Thymus (tissue), 11 donors: Measurements from ENCODE around the gene CIB1. TPM values are rescaled to one million over a fixed set of nuclear protein-coding genes. Genes with fewer than 3 reads are reported as not detected.

ENCODE experiments used
- DNase-seq, 9 donors: peaks; one replicate each; pipeline ENCODE4 v3.0.0-alpha.2; 2013; ENCODE audit warnings: low spot score in 9 of 9, low read depth in 6 of 9, missing footprints in 1 of 9
- H3K27ac ChIP-seq, 2 donors: one replicate each; pipeline ENCODE4 v1.5.1; 2013; ENCODE audit warnings: control low read depth in 1 of 2, low read depth in 1 of 2, low read length in 1 of 2, mild to moderate bottlenecking in 1 of 2, moderate library complexity in 1 of 2
- H3K27me3 ChIP-seq, 2 donors: one replicate each; pipeline ENCODE4 v1.5.1; 2013; ENCODE audit warnings: low read length in 1 of 2; ENCODE audit not compliant: control insufficient read depth in 2 of 2, insufficient read depth in 1 of 2
- H3K36me3 ChIP-seq, 2 donors: one replicate each; pipeline ENCODE4 v1.5.1; 2013; ENCODE audit warnings: low read length in 1 of 2, mild to moderate bottlenecking in 1 of 2, moderate library complexity in 1 of 2; ENCODE audit not compliant: control insufficient read depth in 2 of 2, insufficient read depth in 2 of 2
- H3K4me1 ChIP-seq, 2 donors: one replicate each; pipeline ENCODE4 v1.5.1; 2013; ENCODE audit warnings: low read length in 2 of 2; ENCODE audit not compliant: control insufficient read depth in 2 of 2, insufficient read depth in 2 of 2
- H3K4me3 ChIP-seq, 2 donors: one replicate each; pipeline ENCODE4 v1.5.1; 2013; ENCODE audit warnings: low read length in 2 of 2, control low read depth in 1 of 2, mild to moderate bottlenecking in 1 of 2
- H3K9me3 ChIP-seq, 2 donors: one replicate each; pipeline ENCODE4 v1.5.1; 2013; ENCODE audit warnings: low read length in 1 of 2, mild to moderate bottlenecking in 1 of 2; ENCODE audit not compliant: control insufficient read depth in 2 of 2, insufficient read depth in 1 of 2
- WGBS: extraction: QIAGEN DNeasy Blood & Tissue Kit; methylation state at CpG from one replicate; pipeline ENCODE4 v1.1.7; 2013; 5-methylcytosine and 5-hydroxymethylcytosine counted together
- polyA plus RNA-seq: library from polyadenylated mRNA; stranded (reverse); fragments of 200-250 nt; gene quantifications from one replicate; pipeline ENCODE4 v1.2.3, GENCODE V29; 2013
- total RNA-seq: library from RNA; stranded (reverse); fragments of 120-200 nt; gene quantifications from one replicate; pipeline ENCODE4 v1.2.4, GENCODE V29; 2013
- donor health status: healthy.

CIB1 gene
- total and polyA plus RNA-seq, 2 donors = 43.7 to 169 TPM

DNA sequence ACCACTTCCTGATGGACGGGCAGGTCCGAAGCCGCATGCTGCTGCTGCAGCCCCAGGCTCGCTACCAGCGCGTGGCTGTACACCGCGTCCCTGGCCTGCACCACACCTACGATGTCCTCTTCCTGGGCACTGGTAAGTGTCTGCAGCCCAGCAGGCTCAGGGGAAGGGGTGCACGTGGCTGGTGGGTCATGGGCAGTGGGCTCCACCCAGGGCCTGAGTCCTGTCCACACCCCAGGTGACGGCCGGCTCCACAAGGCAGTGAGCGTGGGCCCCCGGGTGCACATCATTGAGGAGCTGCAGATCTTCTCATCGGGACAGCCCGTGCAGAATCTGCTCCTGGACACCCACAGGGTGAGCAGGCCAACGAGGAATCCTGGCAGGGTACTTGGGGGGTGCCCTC, 8.7 kb downstream of the CIB1 start:
- H3K4me1 ChIP-seq = peaks cover under 1 to 2% of the 10 kb centered on the region in 2 donors
- 98% methylated on average over 17 of the region's 17 CpGs for WGBS

DNA sequence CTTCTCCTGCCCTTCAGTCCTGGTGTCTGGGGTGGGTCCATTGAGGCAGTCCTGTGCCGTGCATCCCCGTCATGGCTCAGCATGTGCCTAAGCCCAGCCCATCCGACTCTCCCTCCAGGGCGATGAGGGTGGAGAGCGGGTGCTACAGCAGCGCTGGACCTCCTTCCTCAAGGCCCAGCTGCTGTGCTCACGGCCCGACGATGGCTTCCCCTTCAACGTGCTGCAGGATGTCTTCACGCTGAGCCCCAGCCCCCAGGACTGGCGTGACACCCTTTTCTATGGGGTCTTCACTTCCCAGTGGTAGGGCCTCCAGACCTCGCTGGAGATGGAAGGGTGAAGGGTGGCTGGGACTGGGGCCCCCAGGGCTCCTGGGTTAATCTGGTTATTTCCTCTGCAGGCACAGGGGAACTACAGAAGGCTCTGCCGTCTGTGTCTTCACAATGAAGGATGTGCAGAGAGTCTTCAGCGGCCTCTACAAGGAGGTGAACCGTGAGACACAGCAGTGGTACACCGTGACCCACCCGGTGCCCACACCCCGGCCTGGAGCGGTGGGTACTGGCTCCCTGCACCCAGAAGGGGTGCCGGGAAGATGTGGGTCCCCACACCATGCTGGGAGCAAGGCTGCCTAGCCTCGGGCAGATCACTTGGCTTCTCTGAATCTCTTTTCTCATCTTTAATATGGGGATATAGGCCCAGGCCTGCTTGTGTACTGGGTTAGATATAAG, 10.1 kb downstream of the CIB1 start:
- DNase-seq = no peak
- H3K36me3 ChIP-seq = peaks cover 52 to 60% of the 10 kb centered on the region in 2 donors

More for the DNA sequence above, 8.7 kb downstream of the CIB1 start:
- no peaks in the 10 kb centered on the region for H3K27me3 ChIP-seq
- peaks cover 67 to 71% of the 10 kb centered on the region in 2 donors for H3K36me3 ChIP-seq
- DNase-seq = no peak
- no peak overlapping the region for H3K27ac ChIP-seq
- no peak overlapping the region for H3K4me3 ChIP-seq
- H3K9me3 ChIP-seq = peaks cover 0 to 4% of the 10 kb centered on the region in 2 donors

DNA sequence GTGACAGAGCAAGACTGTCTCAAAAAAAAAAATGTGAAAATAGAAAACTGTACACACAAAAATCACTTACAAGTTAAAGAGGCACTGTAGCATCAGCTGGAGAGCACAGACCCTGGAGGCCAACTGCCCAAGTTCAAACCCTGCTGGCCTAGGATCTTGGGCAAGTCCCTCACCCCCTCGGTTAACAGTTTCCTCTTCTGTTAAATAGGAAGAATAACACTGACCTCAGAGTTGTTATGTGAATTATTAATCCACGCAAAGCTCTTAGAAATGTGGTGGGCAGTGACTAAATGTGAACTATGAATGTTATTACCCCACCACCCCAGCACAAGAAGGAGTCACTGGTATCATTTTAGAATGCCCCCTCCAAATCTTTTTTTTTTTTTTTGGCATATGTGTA, 11.2 kb downstream of the CIB1 start:
- Histone ChIP-seq H3K9me3 (no peaks in the 10 kb centered on the region), H3K4me1 (peaks cover 0 to 18% of the 10 kb centered on the region in 2 donors), H3K36me3 (peaks cover 48 to 58% of the 10 kb centered on the region in 2 donors), H3K27ac (no peak overlapping the region), H3K27me3 (no peaks in the 10 kb centered on the region), H3K4me3 (no peak overlapping the region)
- WGBS = 98% methylated on average over 2 of the region's 2 CpGs
- no peak for DNase-seq

More for the DNA sequence above, 10.1 kb downstream of the CIB1 start:
- H3K9me3 ChIP-seq = peaks cover 0 to 4% of the 10 kb centered on the region in 2 donors
- 98% methylated on average over 22 of the region's 22 CpGs for WGBS
- H3K4me3 ChIP-seq = no peak overlapping the region
- no peak overlapping the region for H3K27ac ChIP-seq
- peaks cover 0 to 10% of the 10 kb centered on the region in 2 donors for H3K4me1 ChIP-seq
- H3K27me3 ChIP-seq = no peaks in the 10 kb centered on the region

DNA sequence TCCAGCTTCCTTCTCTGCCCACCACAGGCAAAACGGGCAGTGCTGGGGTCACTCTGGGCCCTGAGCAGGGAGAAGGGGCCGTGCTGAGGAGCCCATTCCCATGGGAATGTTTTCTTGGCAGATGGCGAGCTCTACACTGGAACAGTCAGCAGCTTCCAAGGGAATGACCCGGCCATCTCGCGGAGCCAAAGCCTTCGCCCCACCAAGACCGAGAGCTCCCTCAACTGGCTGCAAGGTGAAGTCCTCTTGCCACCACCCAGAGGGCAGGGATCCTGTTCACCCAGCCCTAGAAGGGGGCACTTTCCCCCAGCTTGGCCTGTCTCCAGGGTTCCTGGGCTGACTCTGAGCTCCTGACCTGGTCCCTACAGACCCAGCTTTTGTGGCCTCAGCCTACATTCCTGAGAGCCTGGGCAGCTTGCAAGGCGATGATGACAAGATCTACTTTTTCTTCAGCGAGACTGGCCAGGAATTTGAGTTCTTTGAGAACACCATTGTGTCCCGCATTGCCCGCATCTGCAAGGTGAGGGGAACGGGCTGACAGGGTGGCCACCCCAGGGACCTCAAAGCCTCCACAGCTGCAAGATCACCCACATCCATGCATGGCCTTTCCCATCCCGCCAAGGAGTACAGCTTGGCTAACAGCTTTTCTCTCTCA, 12.4 kb downstream of the CIB1 start:
- peak in 1 of 9 donors; percentile 43 for DNase-seq
- peaks cover 0 to 22% of the 10 kb centered on the region in 2 donors for H3K4me1 ChIP-seq
- H3K27ac ChIP-seq = no peak overlapping the region

DNA sequence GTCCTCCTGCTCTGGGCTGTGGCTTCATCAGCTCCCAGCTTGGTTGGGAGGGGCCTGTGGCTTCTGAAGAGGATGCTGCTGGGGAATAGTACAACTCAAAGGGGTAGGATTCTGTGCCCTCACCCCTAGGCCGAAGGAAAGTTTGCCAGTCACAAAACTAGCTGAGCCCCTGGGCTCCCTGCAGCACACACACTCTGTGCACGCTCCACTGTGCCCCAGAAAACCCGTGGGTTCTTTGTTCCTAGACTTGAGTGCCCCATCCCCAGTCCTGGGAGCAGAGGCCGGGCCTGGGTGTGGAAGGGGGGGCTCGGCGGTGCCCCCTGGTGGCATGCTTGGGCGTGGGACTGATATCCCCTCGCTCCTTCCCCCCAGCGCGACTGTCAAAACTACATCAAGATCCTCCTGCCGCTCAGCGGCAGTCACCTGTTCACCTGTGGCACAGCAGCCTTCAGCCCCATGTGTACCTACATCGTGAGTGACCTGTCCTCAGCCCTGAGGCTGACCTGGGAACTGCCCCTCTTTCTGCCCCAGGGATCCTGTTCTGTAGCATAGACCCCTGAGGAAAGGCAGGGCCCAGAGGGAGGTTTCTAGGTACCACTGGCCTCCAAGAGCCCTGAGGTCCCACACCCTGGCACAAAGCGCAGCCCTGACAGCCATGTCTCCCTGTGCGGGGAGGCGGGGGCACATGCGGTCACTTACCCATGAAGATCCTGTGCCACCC, 14.2 kb downstream of the CIB1 start:
- no peak overlapping the region for H3K27ac ChIP-seq
- H3K4me3 ChIP-seq = no peak overlapping the region
- peaks cover 34 to 43% of the 10 kb centered on the region in 2 donors for H3K36me3 ChIP-seq
- WGBS = 65% methylated on average over 17 of the region's 17 CpGs
- H3K27me3 ChIP-seq = no peaks in the 10 kb centered on the region
- no peaks in the 10 kb centered on the region for H3K9me3 ChIP-seq
- DNase-seq = peak in 4 of 9 donors; percentile 49 to 79 (median 68)
- H3K4me1 ChIP-seq = peaks cover 0 to 22% of the 10 kb centered on the region in 2 donors

More for the DNA sequence above, 12.4 kb downstream of the CIB1 start:
- no peak overlapping the region for H3K4me3 ChIP-seq
- peaks cover 47 to 56% of the 10 kb centered on the region in 2 donors for H3K36me3 ChIP-seq
- WGBS = 85% methylated on average over 14 of the region's 14 CpGs
- no peaks in the 10 kb centered on the region for H3K27me3 ChIP-seq
- no peaks in the 10 kb centered on the region for H3K9me3 ChIP-seq

DNA sequence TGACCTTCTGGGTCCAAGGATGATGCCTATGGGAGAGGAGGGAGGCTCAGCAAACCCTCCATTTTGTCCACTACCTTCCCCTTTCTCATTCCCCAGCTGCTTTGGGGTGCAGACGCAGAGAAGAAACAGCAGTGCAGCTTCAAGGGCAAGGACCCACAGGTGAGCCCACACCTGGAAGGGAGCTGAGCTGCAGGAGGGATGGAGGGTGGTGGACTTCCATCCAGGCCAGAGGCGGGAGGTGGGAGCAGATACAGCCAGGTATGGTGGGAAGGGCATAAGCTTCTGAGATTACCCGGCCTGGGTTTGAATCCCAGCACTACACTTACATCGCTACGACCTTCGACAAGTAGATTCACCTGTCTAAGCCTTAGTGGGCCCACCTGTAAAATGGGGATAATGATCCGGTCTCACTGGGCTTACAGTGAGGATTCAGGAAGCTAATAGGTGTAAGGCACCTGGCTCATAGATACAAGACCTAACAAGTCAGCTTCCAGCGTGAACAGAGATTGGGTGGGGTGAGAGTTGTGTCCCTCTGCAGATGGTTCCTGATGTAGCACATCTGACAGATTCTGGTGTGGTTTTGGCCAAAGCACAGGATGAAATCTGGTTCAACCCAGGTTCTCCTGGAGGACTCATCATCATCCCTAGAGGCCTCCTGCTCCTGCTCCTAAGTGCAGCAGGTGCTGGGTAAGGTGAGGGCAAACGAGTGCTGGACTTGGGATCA, 15.9 kb downstream of the CIB1 start:
- DNase-seq = no peak
- Histone ChIP-seq H3K4me3 (no peak overlapping the region), H3K4me1 (peaks cover 0 to 33% of the 10 kb centered on the region in 2 donors), H3K27me3 (no peaks in the 10 kb centered on the region), H3K36me3 (peaks cover 18 to 30% of the 10 kb centered on the region in 2 donors), H3K9me3 (no peaks in the 10 kb centered on the region), H3K27ac (peak overlapping the region in 1 of 2 donors; percentile 26)
- 98% methylated on average over 9 of the region's 9 CpGs for WGBS

DNA sequence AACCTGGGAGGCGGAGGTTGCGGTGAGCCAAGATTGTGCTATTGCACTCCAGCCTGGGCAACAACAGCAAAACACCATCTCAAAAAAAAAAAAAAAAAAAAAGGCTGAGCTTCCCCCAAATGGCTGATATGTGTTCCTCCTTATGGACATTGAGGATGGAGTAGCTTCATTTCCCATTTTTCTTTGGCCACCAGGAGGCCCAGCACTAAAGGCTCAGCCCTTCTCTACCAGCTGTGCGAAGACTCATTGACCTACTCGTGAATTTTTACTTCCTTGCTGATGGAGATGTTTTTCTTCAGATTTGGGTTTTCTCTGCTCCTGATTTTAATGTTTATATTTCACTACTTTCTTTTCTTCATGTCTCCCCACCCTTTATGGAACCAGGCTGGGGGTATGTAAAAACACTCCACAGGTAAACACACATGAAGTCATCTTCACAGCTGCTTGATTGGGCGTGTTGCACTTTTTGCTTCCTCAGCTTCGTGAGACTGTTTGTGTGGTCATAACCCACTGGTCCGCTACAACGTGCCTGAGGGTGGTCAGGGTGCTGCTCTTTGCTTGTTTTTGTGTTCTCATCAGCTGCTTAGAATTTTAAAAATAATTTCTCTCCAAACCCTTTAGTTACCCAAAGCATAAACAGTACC, 19.1 kb downstream of the CIB1 start:
- DNase-seq = no peak
- Histone ChIP-seq H3K4me1 (peaks cover 0 to 49% of the 10 kb centered on the region in 2 donors), H3K27me3 (no peaks in the 10 kb centered on the region), H3K36me3 (peaks cover 21 to 26% of the 10 kb centered on the region in 2 donors), H3K4me3 (no peak overlapping the region), H3K9me3 (no peaks in the 10 kb centered on the region), H3K27ac (no peak overlapping the region)
- WGBS = 91% methylated on average over 8 of the region's 8 CpGs

DNA sequence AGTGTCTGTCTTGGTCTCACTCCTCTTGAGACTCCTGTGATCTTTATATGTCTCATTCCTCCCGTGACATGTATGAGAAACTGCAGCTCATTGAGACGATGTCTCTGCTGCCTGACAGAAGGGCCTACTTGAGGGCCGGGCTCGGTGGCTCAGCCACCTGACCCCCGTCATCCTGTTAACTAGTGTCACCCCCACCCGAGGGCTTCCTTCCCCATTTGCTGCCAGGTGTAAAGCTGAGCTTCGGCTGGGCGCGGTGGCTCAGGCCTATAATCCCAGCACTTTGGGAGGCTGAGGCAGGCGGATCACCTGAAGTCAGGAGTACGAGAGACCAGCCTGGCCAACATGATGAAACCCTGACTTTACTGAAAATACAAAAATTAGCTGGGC, 19.9 kb downstream of the CIB1 start:
- Histone ChIP-seq H3K36me3 (peaks cover 25 to 28% of the 10 kb centered on the region in 2 donors), H3K4me3 (no peak overlapping the region), H3K27me3 (no peaks in the 10 kb centered on the region), H3K4me1 (peaks cover 0 to 41% of the 10 kb centered on the region in 2 donors), H3K27ac (no peak overlapping the region), H3K9me3 (no peaks in the 10 kb centered on the region)
- DNase-seq = no peak
- WGBS = 43% methylated on average over 11 of the region's 11 CpGs
